ENCODE data around the gene PTHLH. TPM values are rescaled to one million over a fixed set of nuclear protein-coding genes. Genes with fewer than 3 reads are reported as not detected.

PTHLH gene
- total RNA-seq, 1 experiment from 2014 or later, result 0.35 TPM

DNA sequence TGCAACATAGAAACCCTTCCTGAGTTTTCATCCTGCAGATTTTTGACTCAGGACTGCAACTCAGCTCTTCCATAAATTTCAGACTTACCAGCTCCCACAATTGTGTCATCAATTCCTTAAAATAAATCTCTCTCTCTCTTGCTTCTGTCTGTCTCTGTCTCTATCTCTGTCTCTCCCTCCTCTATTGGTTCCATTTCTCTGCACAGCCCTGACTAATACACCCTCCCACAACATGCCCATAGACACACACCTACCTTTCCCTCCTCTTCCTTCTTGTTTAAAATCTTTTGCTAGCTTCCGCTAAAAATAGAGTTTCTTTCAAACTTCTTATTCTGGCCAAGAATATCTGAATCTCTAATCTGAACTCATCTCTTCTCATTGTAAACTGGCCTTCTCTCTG, 22.9 kb upstream of the PTHLH start:
- no CpG with 5 or more reads among the region's 1 CpG for WGBS (ENCODE audit: extremely low coverage, insufficient read length, low lambda C conversion rate)
- no peak overlapping the region for H2BK5ac ChIP-seq (ENCODE audit: insufficient read length, low read length)

More for the DNA sequence above, 22.9 kb upstream of the PTHLH start:
- H3K14ac ChIP-seq (ENCODE audit: insufficient read depth, low read length), result no peak overlapping the region
- TF ChIP-seq, protein P1, sequence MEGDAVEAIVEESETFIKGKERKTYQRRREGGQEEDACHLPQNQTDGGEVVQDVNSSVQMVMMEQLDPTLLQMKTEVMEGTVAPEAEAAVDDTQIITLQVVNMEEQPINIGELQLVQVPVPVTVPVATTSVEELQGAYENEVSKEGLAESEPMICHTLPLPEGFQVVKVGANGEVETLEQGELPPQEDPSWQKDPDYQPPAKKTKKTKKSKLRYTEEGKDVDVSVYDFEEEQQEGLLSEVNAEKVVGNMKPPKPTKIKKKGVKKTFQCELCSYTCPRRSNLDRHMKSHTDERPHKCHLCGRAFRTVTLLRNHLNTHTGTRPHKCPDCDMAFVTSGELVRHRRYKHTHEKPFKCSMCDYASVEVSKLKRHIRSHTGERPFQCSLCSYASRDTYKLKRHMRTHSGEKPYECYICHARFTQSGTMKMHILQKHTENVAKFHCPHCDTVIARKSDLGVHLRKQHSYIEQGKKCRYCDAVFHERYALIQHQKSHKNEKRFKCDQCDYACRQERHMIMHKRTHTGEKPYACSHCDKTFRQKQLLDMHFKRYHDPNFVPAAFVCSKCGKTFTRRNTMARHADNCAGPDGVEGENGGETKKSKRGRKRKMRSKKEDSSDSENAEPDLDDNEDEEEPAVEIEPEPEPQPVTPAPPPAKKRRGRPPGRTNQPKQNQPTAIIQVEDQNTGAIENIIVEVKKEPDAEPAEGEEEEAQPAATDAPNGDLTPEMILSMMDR (conservative IDR thresholded peaks at IDR 0.05), result no peak
- H3K23ac ChIP-seq (ENCODE audit: insufficient read length, low read depth, low read length), result no peak overlapping the region
- no peaks in the 10 kb centered on the region for H3K79me1 ChIP-seq (ENCODE audit: insufficient read depth, low read depth, low read length, poor library complexity, severe bottlenecking)
- Mint-ChIP-seq H3K9me3 (peaks cover 2 to 4% of the 10 kb centered on the region in 2 experiments; a peak in 3 of 5 replicates), H3K27ac (no peak overlapping the region), H3K36me3 (ENCODE audit: insufficient read depth in 1 of 3, low read depth in 3 of 3) (no peaks in the 10 kb centered on the region; a peak in 1 of 7 replicates), H3K4me1 (peaks cover 17 to 18% of the 10 kb centered on the region in 2 experiments), H3K27me3 (ENCODE audit: low read depth) (no peaks in the 10 kb centered on the region; the same call in none of the 2 replicates), H3K4me3 (no peak overlapping the region)
- H3K27ac ChIP-seq (ENCODE audit: insufficient read length, low read depth, low read length), result no peak overlapping the region
- H3K56ac ChIP-seq (ENCODE audit: insufficient read length, low read depth, low read length), result no peak overlapping the region
- no peaks in the 10 kb centered on the region for H3K9me3 ChIP-seq (ENCODE audit: control insufficient read depth, low read depth, low read length)
- H2BK15ac ChIP-seq (ENCODE audit: low read depth, low read length), result no peak overlapping the region
- DNase-seq, result no peak
- H4K8ac ChIP-seq (replicated peaks; ENCODE audit: insufficient read length, low read depth, low read length), result no peak overlapping the region
- H4K20me1 ChIP-seq (ENCODE audit: control insufficient read depth, insufficient read depth, insufficient read length), result no peaks in the 10 kb centered on the region
- H3T11ph ChIP-seq (ENCODE audit: low read length), result no peak overlapping the region
- no peaks in the 10 kb centered on the region for H3K27me3 ChIP-seq (ENCODE audit: insufficient read depth, low read length)
- no peak overlapping the region for H2AK5ac ChIP-seq (ENCODE audit: insufficient read length, low read length)
- H4K91ac ChIP-seq (ENCODE audit: insufficient read length, low read depth, low read length), result no peak overlapping the region
- H3K4me2 ChIP-seq (ENCODE audit: insufficient read depth, insufficient read length, low read length), result no peak overlapping the region
- no peak overlapping the region for H3K4ac ChIP-seq (ENCODE audit: low read depth, low read length)
- H3K4me1 ChIP-seq (ENCODE audit: insufficient read depth, low read length), result peaks cover 5% of the 10 kb centered on the region
- no peak overlapping the region for H3K9ac ChIP-seq (ENCODE audit: extremely low read depth, insufficient read length, low read length)
- H3K18ac ChIP-seq (ENCODE audit: insufficient read length, low read depth, low read length), result no peak overlapping the region
- H4K5ac ChIP-seq (ENCODE audit: insufficient read length, low read depth, low read length), result no peak overlapping the region
- H3K79me2 ChIP-seq (ENCODE audit: insufficient read depth, low read length), result no peaks in the 10 kb centered on the region
- H3K23me2 ChIP-seq (ENCODE audit: insufficient read length, low read depth, low read length, poor library complexity, severe bottlenecking), result no peaks in the 10 kb centered on the region
- H2BK120ac ChIP-seq (ENCODE audit: low read depth, low read length, poor library complexity, severe bottlenecking), result no peak overlapping the region
- H2AFZ ChIP-seq (ENCODE audit: low read length), result no peak overlapping the region
- H2BK12ac ChIP-seq (ENCODE audit: insufficient read length, low read depth, low read length), result no peak overlapping the region
- no peak overlapping the region for H2BK20ac ChIP-seq (ENCODE audit: low read depth, low read length, poor library complexity, severe bottlenecking)

All from H9 (cell line).